HS-27A (cell line): ENCODE measurements around the gene KDM5B.
"Not testable (repeated sequence)": the region's sequence is repeated elsewhere in the genome, so short reads cannot be mapped to it uniquely, and the experiment has no call there.

Experiments
- DNase-seq: peaks from one replicate; pipeline ENCODE4 v3.0.0-alpha.2; 2012; ENCODE audit warnings: low read depth, missing footprints

KDM5B gene

GRCh38 chr1:202812176-202813026 is 4.2 kb upstream of the KDM5B start:
- no peak for DNase-seq

DNA sequence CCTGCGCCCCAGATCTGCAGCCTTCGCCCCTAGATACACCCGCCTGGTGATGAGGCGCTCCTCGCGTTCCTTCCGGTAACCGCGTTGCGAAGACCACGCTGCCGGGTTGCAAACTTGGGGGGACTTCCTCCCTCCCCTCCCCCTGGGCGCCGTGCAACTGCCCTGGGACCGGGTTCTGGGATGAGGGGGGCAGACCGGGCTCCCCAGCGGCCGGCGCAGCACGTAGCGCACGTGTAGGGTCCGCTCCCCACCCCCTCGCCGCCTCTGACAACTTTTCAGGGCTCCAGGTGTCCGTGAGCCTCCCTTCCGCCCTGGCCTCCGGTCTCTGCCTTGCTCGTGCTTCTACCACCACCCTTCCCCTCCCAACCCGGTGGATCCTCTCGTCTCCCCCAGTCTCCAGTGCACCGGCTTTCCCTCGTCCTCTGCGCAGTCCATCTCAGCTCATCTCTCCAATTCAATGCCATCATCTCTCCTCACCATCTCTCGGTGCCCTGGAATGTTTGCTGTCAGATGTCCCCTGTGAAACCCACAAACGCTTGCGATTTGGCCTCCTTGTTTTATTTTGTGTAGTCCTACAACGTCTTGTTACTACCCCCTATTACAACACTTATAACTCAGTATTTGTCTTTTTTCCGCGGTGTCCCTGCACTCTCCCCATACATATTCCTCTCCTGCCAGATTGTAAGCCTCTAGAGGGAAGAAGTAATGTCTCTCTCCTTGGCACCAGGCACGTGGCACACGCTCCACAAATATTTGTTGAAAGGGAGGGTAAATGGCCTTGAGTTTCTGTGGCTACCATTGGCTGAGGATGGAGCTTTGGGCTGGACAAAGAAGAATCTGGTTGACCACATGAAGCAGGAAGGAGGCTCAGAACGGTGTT is 3.3 kb upstream of the KDM5B start:
- no peak for DNase-seq

DNA sequence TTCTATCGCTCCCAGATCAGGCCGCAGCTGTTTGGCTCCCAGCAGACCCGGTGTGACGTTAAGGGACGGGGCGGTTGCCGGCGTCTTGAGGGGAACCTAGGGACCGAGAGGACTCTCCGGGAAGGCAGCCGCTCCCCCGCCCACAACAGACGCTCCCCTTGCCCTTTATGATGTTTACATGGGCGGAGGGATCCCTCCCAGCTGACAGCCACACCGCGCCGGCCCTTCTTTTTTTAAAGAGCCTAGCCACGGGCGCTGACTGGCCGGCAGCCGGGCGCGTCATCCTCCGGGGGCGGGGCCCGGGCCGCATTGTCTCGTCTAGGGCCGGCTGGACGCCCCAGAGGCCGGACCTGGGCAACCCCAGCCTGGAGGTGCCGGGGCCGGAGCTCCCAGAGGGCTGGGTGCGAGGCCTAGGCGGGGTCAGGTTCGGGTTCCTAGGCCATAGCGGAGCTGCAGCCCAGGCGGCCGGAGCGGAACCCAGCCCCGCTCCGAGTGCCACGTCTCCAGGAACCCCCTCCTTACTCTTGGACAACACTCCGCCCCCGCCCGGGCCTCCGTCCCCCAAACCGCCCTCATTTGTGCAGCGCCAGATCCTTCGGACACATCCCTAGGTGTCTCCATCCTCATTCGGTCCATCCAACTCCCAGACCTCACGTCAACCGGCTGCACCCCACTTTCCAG is 2.5 kb upstream of the KDM5B start, which contains the start of gene PCAT6:
Gene PCAT6, plus strand, starts transcription at position 340 of the 681 bp plus-strand sequence.
- DNase-seq: peak; percentile 51

DNA sequence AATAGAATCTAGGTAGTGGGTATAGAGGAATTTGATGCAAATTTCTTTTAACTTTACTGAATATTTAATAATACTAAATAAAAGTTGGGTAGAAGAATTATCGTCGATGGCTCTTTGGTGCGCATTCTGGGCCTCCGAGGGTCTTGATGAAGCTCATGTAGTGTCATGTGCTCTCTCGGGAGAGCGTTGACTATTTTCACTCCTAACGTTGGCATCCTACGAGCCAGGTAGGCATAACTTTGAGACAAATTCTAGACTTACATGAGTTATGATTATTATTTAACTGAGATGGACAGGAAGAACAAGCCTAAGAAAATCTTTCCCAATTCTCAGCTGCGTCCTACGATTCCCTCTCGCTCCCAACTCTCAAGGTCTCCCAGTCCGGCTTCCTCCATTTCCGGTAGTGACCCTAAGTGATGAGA is 2.0 kb upstream of the KDM5B start:
- no peak for DNase-seq

- DNase-seq: no peak
These were observed 1.5 kb upstream of the KDM5B start for GRCh38 chr1:202809597-202810159.

DNA sequence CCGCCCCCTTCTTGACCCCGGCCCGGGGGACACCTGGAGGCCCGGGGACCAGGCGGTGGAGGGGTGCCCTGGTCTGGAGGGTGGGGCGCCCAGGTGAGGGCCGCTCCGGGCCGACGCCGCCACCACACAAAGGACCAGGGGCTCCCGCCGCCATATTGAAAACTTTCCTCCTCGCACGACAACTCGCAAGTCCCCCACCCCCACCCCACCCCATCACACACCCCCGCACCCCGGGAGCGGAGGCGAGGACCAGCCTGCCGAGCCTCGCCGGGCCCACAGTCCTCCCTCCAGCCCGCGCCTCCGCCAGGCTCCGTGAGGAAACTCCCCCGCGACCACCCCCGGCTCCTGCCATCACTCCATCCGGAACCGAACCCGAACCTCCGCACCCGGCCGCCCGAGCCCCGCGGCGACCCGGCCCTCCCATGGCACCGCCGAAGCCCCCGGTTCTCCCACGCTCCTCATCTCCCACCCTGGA is 733 bp downstream of the KDM5B start:
- DNase-seq: no peak

GRCh38 chr1:202806845-202807450 is 1.3 kb downstream of the KDM5B start:
- no peak for DNase-seq

- no peak for DNase-seq
These were observed 2.1 kb downstream of the KDM5B start for GRCh38 chr1:202805886-202806844.

- DNase-seq: no peak
These were observed 4.1 kb downstream of the KDM5B start for GRCh38 chr1:202804126-202804525.

- no peak for DNase-seq
These were observed 5.0 kb downstream of the KDM5B start for GRCh38 chr1:202802998-202803932.

DNA sequence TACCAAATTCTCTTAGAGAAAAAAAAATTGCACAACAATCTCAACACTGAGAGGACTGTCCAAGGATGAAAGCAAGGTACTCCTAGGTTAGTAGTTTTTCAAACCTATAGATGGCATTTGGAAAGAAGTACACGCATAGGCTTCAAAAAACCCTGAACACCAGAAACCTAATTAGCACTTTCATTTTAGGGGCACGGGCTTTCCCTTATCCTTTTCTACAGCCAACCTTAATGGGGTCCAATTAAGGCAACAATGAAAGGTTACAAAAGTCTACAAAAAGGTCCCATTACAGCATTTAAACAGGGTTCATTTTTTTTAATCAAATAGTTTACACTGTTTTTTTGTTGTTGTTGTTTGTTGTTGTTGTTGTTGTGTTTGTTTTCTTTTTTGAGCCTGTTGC is 6.2 kb downstream of the KDM5B start:
- no peak for DNase-seq

GRCh38 chr1:202801175-202801574 is 7.0 kb downstream of the KDM5B start:
- DNase-seq: no peak

- DNase-seq: no peak
These were observed 7.5 kb downstream of the KDM5B start for GRCh38 chr1:202800742-202801141.

GRCh38 chr1:202798792-202799331 is 9.4 kb downstream of the KDM5B start:
- no peak for DNase-seq

DNA sequence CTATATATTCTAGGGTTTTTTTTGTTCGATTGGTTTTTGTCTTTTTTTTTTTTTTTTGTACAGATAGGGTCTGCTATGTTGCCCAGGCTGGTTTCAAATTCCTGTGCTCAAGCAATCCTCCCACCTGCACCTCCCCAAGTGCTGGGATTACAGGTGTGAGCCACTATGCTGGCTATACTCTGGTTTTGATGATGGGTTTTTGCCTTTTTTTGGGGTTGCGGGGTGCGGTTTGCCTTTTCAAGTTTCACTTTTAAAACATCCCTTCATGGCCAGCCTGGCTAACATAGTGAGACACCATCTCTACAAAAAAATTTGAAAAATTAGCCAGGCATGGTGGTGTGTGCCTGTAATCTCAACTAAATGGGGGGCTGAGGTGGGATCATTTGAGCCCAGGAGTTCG is 10.0 kb downstream of the KDM5B start:
- DNase-seq: no peak

- DNase-seq: no peak
These were observed 11.6 kb downstream of the KDM5B start for GRCh38 chr1:202796670-202797069.

DNA sequence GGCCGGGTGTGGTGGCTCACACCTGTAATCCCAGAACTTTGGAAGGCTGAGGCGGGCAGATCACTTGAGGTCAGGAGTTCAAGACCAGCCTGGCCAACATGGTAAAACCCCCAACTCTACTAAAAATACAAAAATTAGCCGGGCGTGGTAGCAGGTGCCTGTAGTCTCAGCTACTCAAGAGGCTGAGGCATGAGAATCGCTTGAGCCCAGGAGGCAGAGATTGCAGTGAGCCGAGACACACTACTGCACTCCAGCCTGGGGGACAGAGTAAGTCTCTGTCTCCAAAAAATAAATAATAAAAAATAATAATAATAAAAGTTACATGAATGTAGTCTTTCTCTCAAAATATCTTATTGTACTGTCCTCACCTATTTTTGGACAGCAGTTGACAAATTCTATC is 13.3 kb downstream of the KDM5B start:
- not testable (repeated sequence) for DNase-seq

GRCh38 chr1:202794051-202794740 is 14.0 kb downstream of the KDM5B start:
- DNase-seq: no peak
